Measurements from ENCODE around the gene PACS1. TPM values are rescaled to one million over a fixed set of nuclear protein-coding genes. Genes with fewer than 3 reads are reported as not detected.

The PACS1 gene
- polyA plus RNA-seq, 1 donor (not counting 4 experiments of a cell fraction or from before 2014, with no cell fraction given), result 14.9 TPM

DNA sequence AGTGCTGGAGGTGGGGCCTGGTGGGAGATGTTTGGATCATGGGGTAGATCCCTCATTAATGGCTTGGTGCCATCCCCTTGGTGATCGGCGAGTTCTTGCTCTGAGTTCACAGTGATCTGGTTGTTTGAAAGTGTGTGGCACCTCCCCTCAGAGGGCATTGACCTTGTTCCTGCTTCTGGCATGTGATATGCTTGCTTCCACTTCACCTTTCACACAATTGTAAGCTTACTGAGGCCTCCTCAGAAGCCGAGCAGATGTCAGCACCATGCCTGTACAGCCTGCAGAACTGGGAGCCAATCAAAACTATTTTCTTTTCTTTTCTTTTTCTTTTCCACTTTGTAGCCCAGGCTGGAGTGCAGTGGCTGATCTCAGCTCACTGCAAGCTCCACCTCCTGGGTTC is 32.7 kb upstream of the PACS1 start:
- Histone ChIP-seq H3K79me2 (ENCODE audit: control insufficient read depth, insufficient read depth, low read length) (no peaks in the 10 kb centered on the region), H4K20me1 (ENCODE audit: control insufficient read depth, extremely low read depth, insufficient read depth, low read length) (no peaks in the 10 kb centered on the region), H2AFZ (ENCODE audit: control insufficient read depth, low read length) (no peak overlapping the region), H3K27ac (ENCODE audit: control insufficient read depth, insufficient read depth, low read length) (no peak overlapping the region), H3K36me3 (ENCODE audit: control insufficient read depth in 2 of 2, extremely low read depth in 1 of 2, insufficient read depth in 2 of 2, low read length in 2 of 2) (no peaks in the 10 kb centered on the region), H3K9me3 (ENCODE audit: control insufficient read depth, low read depth, low read length) (no peaks in the 10 kb centered on the region), H3K4me1 (ENCODE audit: control insufficient read depth, extremely low read depth, insufficient read depth, low read length) (no peaks in the 10 kb centered on the region), H3K9me1 (ENCODE audit: control insufficient read depth, extremely low read depth, insufficient read depth, low read length) (no peaks in the 10 kb centered on the region), H3K4me2 (ENCODE audit: control insufficient read depth, extremely low read depth, insufficient read depth, low read depth, low read length) (no peak overlapping the region), H3K27me3 (ENCODE audit: control insufficient read depth, extremely low read depth, insufficient read depth, low read length) (peaks cover 6% of the 10 kb centered on the region), H3K9ac (ENCODE audit: control insufficient read depth, extremely low read depth, insufficient read depth, low read length) (no peak overlapping the region), H3K4me3 (ENCODE audit: control insufficient read depth in 2 of 3, extremely low read depth in 1 of 3, insufficient read depth in 2 of 3, low read depth in 1 of 3, low read length in 3 of 3) (no peak overlapping the region)
- DNase-seq (ENCODE audit: low read depth, low spot score) (no peak), FAIRE-seq (no peak)
- dilution Hi-C loops (cut with MboI; ENCODE audit: extremely low pct_ligation_motif_present, low sequenced_read_pairs), result no loop called here
- no peak for TF ChIP-seq EZH2 (IDR thresholded peaks at IDR 0.05; ENCODE audit: low read length)

DNA sequence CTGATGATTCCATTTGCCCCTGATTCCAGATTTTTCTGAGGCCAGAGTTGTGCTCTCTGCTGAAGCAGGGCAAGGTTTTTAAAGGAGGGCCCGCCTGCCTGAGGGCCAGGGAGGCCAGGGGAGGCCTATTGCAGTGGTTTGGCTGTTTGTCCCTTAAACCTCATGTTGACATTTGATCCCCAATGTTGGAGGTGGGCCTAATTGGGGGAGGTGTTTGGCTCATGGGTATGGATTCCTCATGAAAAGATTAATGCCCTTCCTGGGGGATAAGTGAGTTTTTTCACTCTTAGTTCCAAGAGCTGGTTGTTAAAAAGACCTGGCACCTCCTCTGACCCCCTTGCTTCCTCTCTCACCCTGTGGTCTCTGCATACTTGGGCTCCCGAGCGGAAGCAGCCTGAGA is 30.3 kb upstream of the PACS1 start:
- Histone ChIP-seq H3K4me1 (ENCODE audit: control insufficient read depth, extremely low read depth, insufficient read depth, low read length) (no peaks in the 10 kb centered on the region), H3K4me2 (ENCODE audit: control insufficient read depth, extremely low read depth, insufficient read depth, low read depth, low read length) (no peak overlapping the region), H3K9me1 (ENCODE audit: control insufficient read depth, extremely low read depth, insufficient read depth, low read length) (no peaks in the 10 kb centered on the region), H4K20me1 (ENCODE audit: control insufficient read depth, extremely low read depth, insufficient read depth, low read length) (no peaks in the 10 kb centered on the region), H3K79me2 (ENCODE audit: control insufficient read depth, insufficient read depth, low read length) (no peaks in the 10 kb centered on the region), H3K27me3 (ENCODE audit: control insufficient read depth, extremely low read depth, insufficient read depth, low read length) (peaks cover 6% of the 10 kb centered on the region), H3K9me3 (ENCODE audit: control insufficient read depth, low read depth, low read length) (no peaks in the 10 kb centered on the region), H3K36me3 (ENCODE audit: control insufficient read depth in 2 of 2, extremely low read depth in 1 of 2, insufficient read depth in 2 of 2, low read length in 2 of 2) (no peaks in the 10 kb centered on the region), H2AFZ (ENCODE audit: control insufficient read depth, low read length) (no peak overlapping the region), H3K27ac (ENCODE audit: control insufficient read depth, insufficient read depth, low read length) (no peak overlapping the region), H3K9ac (ENCODE audit: control insufficient read depth, extremely low read depth, insufficient read depth, low read length) (no peak overlapping the region), H3K4me3 (ENCODE audit: control insufficient read depth in 2 of 3, extremely low read depth in 1 of 3, insufficient read depth in 2 of 3, low read depth in 1 of 3, low read length in 3 of 3) (no peak overlapping the region)
- dilution Hi-C loops (cut with MboI; ENCODE audit: extremely low pct_ligation_motif_present, low sequenced_read_pairs), result no loop called here
- FAIRE-seq (no peak), DNase-seq (ENCODE audit: low read depth, low spot score) (no peak)
- TF ChIP-seq, protein P1, sequence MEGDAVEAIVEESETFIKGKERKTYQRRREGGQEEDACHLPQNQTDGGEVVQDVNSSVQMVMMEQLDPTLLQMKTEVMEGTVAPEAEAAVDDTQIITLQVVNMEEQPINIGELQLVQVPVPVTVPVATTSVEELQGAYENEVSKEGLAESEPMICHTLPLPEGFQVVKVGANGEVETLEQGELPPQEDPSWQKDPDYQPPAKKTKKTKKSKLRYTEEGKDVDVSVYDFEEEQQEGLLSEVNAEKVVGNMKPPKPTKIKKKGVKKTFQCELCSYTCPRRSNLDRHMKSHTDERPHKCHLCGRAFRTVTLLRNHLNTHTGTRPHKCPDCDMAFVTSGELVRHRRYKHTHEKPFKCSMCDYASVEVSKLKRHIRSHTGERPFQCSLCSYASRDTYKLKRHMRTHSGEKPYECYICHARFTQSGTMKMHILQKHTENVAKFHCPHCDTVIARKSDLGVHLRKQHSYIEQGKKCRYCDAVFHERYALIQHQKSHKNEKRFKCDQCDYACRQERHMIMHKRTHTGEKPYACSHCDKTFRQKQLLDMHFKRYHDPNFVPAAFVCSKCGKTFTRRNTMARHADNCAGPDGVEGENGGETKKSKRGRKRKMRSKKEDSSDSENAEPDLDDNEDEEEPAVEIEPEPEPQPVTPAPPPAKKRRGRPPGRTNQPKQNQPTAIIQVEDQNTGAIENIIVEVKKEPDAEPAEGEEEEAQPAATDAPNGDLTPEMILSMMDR (optimal IDR thresholded peaks at IDR 0.05 in 1 of 3, IDR thresholded peaks at IDR 0.05 in 1 of 3, conservative IDR thresholded peaks at IDR 0.05 in 1 of 3; ENCODE audit: extremely low read depth in 1 of 3, insufficient read depth in 2 of 3, low read length in 3 of 3), result no peak

DNA sequence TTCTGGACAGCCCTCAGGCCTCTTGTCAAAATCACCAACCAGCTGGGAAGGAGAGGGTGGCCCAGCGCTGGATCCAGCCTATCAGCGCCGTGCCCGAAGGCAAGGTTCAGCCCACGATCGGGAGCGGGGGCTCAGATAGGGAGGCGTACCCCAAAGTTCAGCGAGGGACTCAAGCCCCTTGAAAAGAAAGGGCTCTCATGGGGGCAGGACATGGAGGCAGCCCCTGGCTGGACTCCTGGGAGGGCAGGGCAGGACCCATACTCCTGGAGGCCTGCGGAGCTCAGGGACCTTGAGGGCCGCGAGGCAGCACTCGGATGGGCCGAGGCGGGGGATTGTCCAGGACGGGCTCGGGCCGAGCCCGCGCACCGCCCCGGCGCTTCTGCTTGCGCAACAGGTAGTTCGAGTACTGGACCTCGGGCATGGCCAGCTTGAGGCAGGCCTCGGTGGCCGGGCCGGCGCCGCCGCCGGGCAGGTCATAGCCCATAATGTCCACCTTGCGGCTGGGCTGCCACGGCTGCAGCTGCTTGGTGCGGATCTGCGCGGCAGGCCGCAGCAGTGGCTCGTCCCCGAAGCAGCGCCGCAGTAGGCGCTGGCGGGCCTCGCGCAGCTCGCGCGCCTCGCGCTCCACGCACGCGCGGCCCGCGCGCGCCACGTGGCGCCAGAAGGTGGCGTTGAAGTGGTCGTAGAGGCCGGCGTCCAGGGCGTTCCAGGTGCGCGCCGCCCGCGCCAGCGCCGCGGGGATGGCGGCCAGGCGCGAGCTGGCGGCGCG is 27.7 kb upstream of the PACS1 start:
- Histone ChIP-seq H3K4me3 (ENCODE audit: control insufficient read depth in 2 of 3, extremely low read depth in 1 of 3, insufficient read depth in 2 of 3, low read depth in 1 of 3, low read length in 3 of 3) (no peak overlapping the region), H3K27me3 (ENCODE audit: control insufficient read depth, extremely low read depth, insufficient read depth, low read length) (peaks cover 7% of the 10 kb centered on the region), H3K79me2 (ENCODE audit: control insufficient read depth, insufficient read depth, low read length) (no peaks in the 10 kb centered on the region), H3K9ac (ENCODE audit: control insufficient read depth, extremely low read depth, insufficient read depth, low read length) (no peak overlapping the region), H3K4me1 (ENCODE audit: control insufficient read depth, extremely low read depth, insufficient read depth, low read length) (no peaks in the 10 kb centered on the region), H4K20me1 (ENCODE audit: control insufficient read depth, extremely low read depth, insufficient read depth, low read length) (no peaks in the 10 kb centered on the region), H3K36me3 (ENCODE audit: control insufficient read depth in 2 of 2, extremely low read depth in 1 of 2, insufficient read depth in 2 of 2, low read length in 2 of 2) (no peaks in the 10 kb centered on the region), H2AFZ (ENCODE audit: control insufficient read depth, low read length) (no peak overlapping the region), H3K9me1 (ENCODE audit: control insufficient read depth, extremely low read depth, insufficient read depth, low read length) (no peaks in the 10 kb centered on the region), H3K9me3 (ENCODE audit: control insufficient read depth, low read depth, low read length) (no peaks in the 10 kb centered on the region), H3K27ac (ENCODE audit: control insufficient read depth, insufficient read depth, low read length) (no peak overlapping the region), H3K4me2 (ENCODE audit: control insufficient read depth, extremely low read depth, insufficient read depth, low read depth, low read length) (no peak overlapping the region)
- FAIRE-seq, result no peak
- dilution Hi-C loops (cut with MboI; ENCODE audit: extremely low pct_ligation_motif_present, low sequenced_read_pairs), result no loop called here
- TF ChIP-seq, protein P1 (optimal IDR thresholded peaks at IDR 0.05 in 1 of 3, IDR thresholded peaks at IDR 0.05 in 1 of 3, conservative IDR thresholded peaks at IDR 0.05 in 1 of 3; ENCODE audit: extremely low read depth in 1 of 3, insufficient read depth in 2 of 3, low read length in 3 of 3), result no peak
- no peak for TF ChIP-seq EZH2 (IDR thresholded peaks at IDR 0.05; ENCODE audit: low read length)
- no peak for DNase-seq (ENCODE audit: low read depth, low spot score)
